Measurements from ENCODE around the gene CHORDC1.

GRCh38 chr11:90252053-90252452, 29.2 kb upstream of the CHORDC1 start:
- no peak for TF ChIP-seq CTCF (optimal IDR thresholded peaks at IDR 0.05 in 1 of 3, IDR thresholded peaks at IDR 0.05 in 1 of 3, conservative IDR thresholded peaks at IDR 0.05 in 1 of 3; ENCODE audit: extremely low read depth in 1 of 3, insufficient read depth in 2 of 3, low read length in 3 of 3)
- no peak for TF ChIP-seq EZH2 (IDR thresholded peaks at IDR 0.05; ENCODE audit: low read length)
